Small intestine (tissue), 7 donors: ENCODE measurements around the gene PTPN21. TPM values are rescaled to one million over a fixed set of nuclear protein-coding genes. Genes with fewer than 3 reads are reported as not detected.

Source experiments
- DNase-seq, 2 donors: peaks; one replicate each; pipeline versions ENCODE4 v3.0.0 to v3.0.0-alpha.2; 2013
- FAIRE-seq: peaks from 2 replicates; lab custom pipeline; 2012; peaks lifted over from hg19 to GRCh38; lab: Jason Lieb, UNC
- H3K27ac ChIP-seq, 3 donors: one replicate each; pipeline ENCODE4 v1.5.1; 2013; ENCODE audit warnings: low read length in 2 of 3, mild to moderate bottlenecking in 2 of 3, control low read depth in 1 of 3, inconsistent platforms in 1 of 3, low read depth in 1 of 3, moderate library complexity in 1 of 3
- H3K27me3 ChIP-seq, 3 donors: one replicate each; pipeline ENCODE4 v1.6.1; 2013; ENCODE audit warnings: low read length in 3 of 3, inconsistent platforms in 1 of 3; ENCODE audit not compliant: control insufficient read depth in 3 of 3, insufficient read depth in 3 of 3
- H3K36me3 ChIP-seq, 3 donors: one replicate each; pipeline ENCODE4 v1.6.1; 2013; ENCODE audit warnings: low read length in 3 of 3, inconsistent platforms in 1 of 3, low read depth in 1 of 3, mild to moderate bottlenecking in 1 of 3, moderate library complexity in 1 of 3; ENCODE audit not compliant: control insufficient read depth in 3 of 3, insufficient read depth in 2 of 3
- H3K4me1 ChIP-seq, 3 donors: one replicate each; pipeline ENCODE4 v1.6.1; 2013; ENCODE audit warnings: low read length in 2 of 3, inconsistent platforms in 1 of 3, low read depth in 1 of 3, mild to moderate bottlenecking in 1 of 3, moderate library complexity in 1 of 3; ENCODE audit not compliant: control insufficient read depth in 3 of 3, insufficient read depth in 2 of 3
- H3K4me3 ChIP-seq, 3 donors: one replicate each; pipeline ENCODE4 v1.5.1; 2013; ENCODE audit warnings: low read length in 3 of 3, control low read depth in 1 of 3, inconsistent platforms in 1 of 3, low read depth in 1 of 3, mild to moderate bottlenecking in 1 of 3, moderate library complexity in 1 of 3
- H3K9me3 ChIP-seq, 2 donors: one replicate each; pipeline ENCODE4 v1.6.1; 2013; ENCODE audit warnings: low read depth in 1 of 2, low read length in 1 of 2; ENCODE audit not compliant: control insufficient read depth in 2 of 2, insufficient read depth in 1 of 2
- WGBS, 3 donors: extraction: QIAGEN DNeasy Blood & Tissue Kit; methylation state at CpG; one replicate each; pipeline ENCODE4 v1.1.7; 2013; 5-methylcytosine and 5-hydroxymethylcytosine counted together
- polyA plus RNA-seq, 4 donors: library from polyadenylated mRNA; stranded (reverse) in 3 of 4; unstranded in 1 of 4; fragments of 200-250 nt in 3 of 4; fragments of 120-200 nt in 1 of 4; gene quantifications; one replicate each; pipeline versions ENCODE4 v1.2.1 to v1.2.3, GENCODE V29; 2013
- donor health status: healthy with polysubstance abuse.
- donor health status: control.
- donor health status: control.
- donor health status: Bipolar disorder and iron deficiency.
- donor health status: healthy.

PTPN21 gene
- polyA plus RNA-seq, 4 donors = 4.7 to 14.3 (median 9.2) TPM

DNA sequence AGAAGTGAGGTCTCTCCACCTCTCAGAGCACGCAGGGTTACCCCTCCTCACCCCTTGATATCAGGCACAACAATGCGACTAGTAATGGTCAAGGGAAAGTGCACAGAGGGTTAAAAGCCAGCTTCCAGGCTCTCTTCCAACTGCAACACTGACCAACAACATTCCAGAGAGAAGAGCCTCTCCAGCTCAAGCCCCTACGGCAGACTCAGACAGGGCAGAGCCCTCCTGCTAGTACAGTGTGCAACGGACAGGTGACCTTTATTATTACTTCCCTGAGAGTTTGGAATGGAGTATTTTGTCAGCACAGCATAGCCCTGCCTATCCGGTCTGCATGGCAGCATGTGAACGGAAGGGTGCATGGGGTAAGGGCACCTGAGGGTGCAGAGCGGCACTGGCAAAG lies 73.0 kb downstream of the PTPN21 start:
- Histone ChIP-seq H3K4me3 (no peak overlapping the region), H3K4me1 (no peaks in the 10 kb centered on the region), H3K27me3 (no peaks in the 10 kb centered on the region), H3K9me3 (no peaks in the 10 kb centered on the region), H3K27ac (no peak overlapping the region), H3K36me3 (peaks cover 0 to 33% (median 4%) of the 10 kb centered on the region in 3 donors)
- 81 to 89% (median 89%) methylated on average over 7 of the region's 7 CpGs for WGBS, 3 donors
- FAIRE-seq (no peak), DNase-seq (no peak)

DNA sequence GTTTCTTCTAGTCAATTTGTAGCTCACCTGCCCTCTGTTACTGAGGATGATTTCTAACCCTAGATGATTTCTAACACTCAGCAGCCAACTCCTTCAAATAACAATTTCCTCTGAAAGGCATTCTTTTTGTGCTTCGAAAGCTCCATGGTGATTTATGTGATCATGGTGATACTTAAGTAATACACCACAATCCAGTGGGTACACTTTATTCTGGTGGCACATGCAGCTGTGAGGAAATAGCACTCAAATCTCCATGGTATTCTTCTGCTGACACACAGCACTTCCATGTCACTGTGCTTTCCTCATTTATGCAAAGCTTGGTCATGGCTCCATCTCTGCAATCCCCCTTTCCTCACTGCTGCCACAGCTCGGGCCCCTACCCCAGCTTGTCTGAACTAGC lies 73.7 kb downstream of the PTPN21 start:
- DNase-seq (no peak), FAIRE-seq (no peak)
- Histone ChIP-seq H3K27ac (no peak overlapping the region), H3K9me3 (no peaks in the 10 kb centered on the region), H3K4me1 (no peaks in the 10 kb centered on the region), H3K27me3 (no peaks in the 10 kb centered on the region), H3K4me3 (no peak overlapping the region), H3K36me3 (peaks cover 0 to 31% (median 5%) of the 10 kb centered on the region in 3 donors)
- WGBS, 3 donors = 83 to 98% (median 88%) methylated on average over 2 of the region's 2 CpGs

DNA sequence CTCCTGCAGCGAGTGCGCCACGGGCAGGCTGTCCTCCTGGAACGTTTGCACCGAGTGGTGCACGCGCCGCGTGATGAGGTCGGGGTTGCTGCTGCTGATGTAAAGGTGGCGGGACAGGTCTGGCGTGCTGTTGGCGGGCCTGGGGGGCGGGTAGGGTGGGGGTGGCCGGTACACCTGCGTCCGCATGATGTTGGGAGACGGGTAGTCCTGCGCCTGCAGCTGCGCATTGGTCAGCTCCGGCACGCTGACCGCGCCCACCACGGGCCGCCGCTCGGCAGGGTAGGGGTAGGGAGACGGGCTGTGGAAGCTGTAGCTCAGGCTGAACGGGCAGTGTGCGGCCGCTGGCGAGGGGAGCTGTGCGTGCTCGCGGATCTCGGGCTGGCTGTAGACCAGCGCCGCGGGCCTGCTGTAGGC lies 75.2 kb downstream of the PTPN21 start:
- 90 to 97% (median 94%) methylated on average over 32 to 40 of the region's 40 CpGs for WGBS, 3 donors
- FAIRE-seq = no peak

DNA sequence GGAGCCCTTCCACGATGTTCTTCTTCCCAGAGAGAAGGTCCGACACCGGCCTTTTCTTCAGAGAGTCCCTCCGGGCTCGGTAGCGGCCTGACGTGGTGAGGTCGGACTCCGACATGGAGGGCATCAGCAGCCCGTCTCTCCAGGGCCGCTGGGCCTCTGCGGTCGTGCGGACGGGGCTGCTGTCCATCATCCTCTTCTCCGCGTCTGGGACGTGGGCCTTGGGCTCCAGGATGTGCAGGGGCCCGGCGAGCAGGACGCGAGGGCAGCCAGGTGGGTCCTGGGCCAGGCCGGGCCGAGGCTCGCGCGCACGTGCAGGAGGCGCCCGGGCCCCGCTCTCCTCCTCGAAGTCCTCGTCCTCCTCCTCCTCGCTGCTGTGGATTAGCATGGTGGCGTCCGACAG lies 75.9 kb downstream of the PTPN21 start:
- WGBS, 3 donors = 96 to 99% (median 97%) methylated on average over 34 to 36 of the region's 36 CpGs
- H3K4me1 ChIP-seq = peaks cover 0 to 6% (median 4%) of the 10 kb centered on the region in 3 donors
- H3K4me3 ChIP-seq = no peak overlapping the region
- peaks cover 3 to 26% (median 5%) of the 10 kb centered on the region in 3 donors for H3K36me3 ChIP-seq
- DNase-seq (no peak), FAIRE-seq (no peak)
- H3K27me3 ChIP-seq = no peaks in the 10 kb centered on the region
- H3K27ac ChIP-seq = no peak overlapping the region
- H3K9me3 ChIP-seq = no peaks in the 10 kb centered on the region

More for the DNA sequence above, 75.2 kb downstream of the PTPN21 start:
- Histone ChIP-seq H3K4me3 (no peak overlapping the region), H3K27ac (no peak overlapping the region), H3K27me3 (no peaks in the 10 kb centered on the region), H3K36me3 (peaks cover 3 to 28% (median 5%) of the 10 kb centered on the region in 3 donors), H3K9me3 (no peaks in the 10 kb centered on the region), H3K4me1 (peaks cover 0 to under 1% (median 0%) of the 10 kb centered on the region in 3 donors)
- no peak for DNase-seq

DNA sequence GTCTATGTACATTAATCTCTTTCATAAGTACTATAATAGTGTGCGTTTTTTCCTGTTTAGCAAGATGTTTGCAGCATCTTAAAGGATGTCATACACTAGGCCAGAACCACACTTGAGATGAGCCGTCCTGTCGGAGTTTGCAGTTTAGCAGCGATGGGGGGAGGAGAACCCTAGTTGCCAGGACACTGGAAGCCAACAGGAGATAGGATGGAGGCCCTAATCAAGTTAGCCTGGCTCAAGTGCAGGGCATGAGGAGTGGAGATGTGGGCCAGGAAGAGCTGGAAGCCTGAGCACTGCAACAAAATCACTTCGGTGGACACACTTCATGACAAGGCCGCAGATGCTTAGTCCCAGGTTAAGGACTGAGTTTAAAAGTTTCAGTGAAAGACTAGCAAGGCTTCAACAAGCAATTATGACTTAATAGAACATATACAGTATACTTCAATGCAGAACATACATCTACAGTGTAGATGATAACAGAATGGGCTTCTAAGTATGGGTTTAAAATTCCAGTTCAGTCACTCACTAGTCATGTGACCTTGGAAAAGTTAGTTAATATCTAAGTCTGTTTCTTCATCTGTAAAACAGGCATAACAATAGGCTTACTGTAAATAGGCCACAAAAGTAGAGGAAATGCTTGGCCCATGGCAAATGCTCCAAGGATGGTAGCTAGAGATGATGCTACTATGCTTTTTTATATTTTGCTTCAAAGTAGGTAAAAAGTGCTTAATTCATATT lies 77.1 kb downstream of the PTPN21 start:
- WGBS, 3 donors = 82 to 97% (median 93%) methylated on average over 6 of the region's 6 CpGs
- peaks cover 0 to 11% (median 4%) of the 10 kb centered on the region in 3 donors for H3K4me1 ChIP-seq
- no peak overlapping the region for H3K27ac ChIP-seq
- H3K4me3 ChIP-seq = no peak overlapping the region
- no peaks in the 10 kb centered on the region for H3K27me3 ChIP-seq
- DNase-seq (no peak), FAIRE-seq (no peak)
- H3K36me3 ChIP-seq = peaks cover 3 to 26% (median 5%) of the 10 kb centered on the region in 3 donors
- H3K9me3 ChIP-seq = no peaks in the 10 kb centered on the region

DNA sequence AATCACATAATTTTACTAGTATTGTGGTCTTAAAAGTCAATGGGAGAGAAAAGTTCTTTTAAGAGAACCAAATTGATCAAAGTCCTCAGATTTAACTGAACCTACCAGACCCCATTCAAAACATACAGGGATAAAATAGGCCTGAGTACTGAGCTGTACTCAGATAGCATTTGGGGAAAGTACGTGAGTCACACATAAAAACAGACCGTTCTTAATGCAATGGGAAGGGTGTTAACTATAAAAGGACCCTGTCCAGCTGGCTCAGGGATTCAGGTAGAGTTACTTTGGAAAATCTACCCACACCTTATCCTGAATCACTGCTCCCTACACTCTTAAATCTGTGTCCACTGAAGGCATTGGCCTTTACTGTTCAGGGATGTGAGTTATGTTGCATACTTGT lies 78.0 kb downstream of the PTPN21 start:
- DNase-seq (no peak), FAIRE-seq (no peak)
- Histone ChIP-seq H3K27ac (no peak overlapping the region), H3K27me3 (no peaks in the 10 kb centered on the region), H3K4me1 (peaks cover 0 to 11% (median 4%) of the 10 kb centered on the region in 3 donors), H3K36me3 (peaks cover 3 to 28% (median 7%) of the 10 kb centered on the region in 3 donors), H3K9me3 (no peaks in the 10 kb centered on the region), H3K4me3 (no peak overlapping the region)
- WGBS, 3 donors = 87 to 96% (median 94%) methylated on average over 2 of the region's 2 CpGs

GRCh38 chr14:88476214-88476774 lies 78.5 kb downstream of the PTPN21 start:
- no peaks in the 10 kb centered on the region for H3K27me3 ChIP-seq
- WGBS, 3 donors = 72 to 82% (median 79%) methylated on average over 7 of the region's 7 CpGs
- no peak for FAIRE-seq
- H3K27ac ChIP-seq = no peak overlapping the region
- no peak overlapping the region for H3K4me3 ChIP-seq
- no peak for DNase-seq
- peaks cover 0 to 11% (median 4%) of the 10 kb centered on the region in 3 donors for H3K4me1 ChIP-seq
- H3K9me3 ChIP-seq = no peaks in the 10 kb centered on the region
- peaks cover 3 to 28% (median 7%) of the 10 kb centered on the region in 3 donors for H3K36me3 ChIP-seq

DNA sequence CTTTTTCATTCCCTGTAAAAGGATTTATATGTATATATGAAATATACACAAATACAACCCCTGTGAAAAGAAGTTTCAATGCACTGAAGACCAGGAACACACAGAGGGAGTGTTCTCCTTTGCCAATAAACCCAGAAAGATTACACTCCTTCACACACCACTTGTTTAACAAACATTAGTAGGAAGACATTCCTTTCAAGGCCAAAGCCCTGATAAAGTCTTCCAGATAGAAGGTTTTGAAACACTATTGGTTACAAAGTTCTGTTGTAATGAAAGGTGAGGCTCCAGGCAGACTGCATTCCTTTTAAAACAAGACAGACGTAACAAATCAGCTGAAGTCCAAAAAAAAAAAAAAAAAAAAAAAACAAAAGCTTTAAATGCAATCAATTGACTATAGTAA lies 81.0 kb downstream of the PTPN21 start:
- H3K27me3 ChIP-seq = no peaks in the 10 kb centered on the region
- H3K36me3 ChIP-seq = peaks cover 3 to 20% (median 10%) of the 10 kb centered on the region in 3 donors
- H3K4me1 ChIP-seq = peaks cover 0 to 11% (median 4%) of the 10 kb centered on the region in 3 donors
- H3K9me3 ChIP-seq = no peaks in the 10 kb centered on the region
- H3K27ac ChIP-seq = peak overlapping the region in 1 of 3 donors; percentile 52
- no peak overlapping the region for H3K4me3 ChIP-seq
- WGBS, 3 donors = 15 to 52% (median 24%) methylated on average over 1 of the region's 1 CpG
- DNase-seq (peak; percentile 69 to 76), FAIRE-seq (no peak)
